K562 (cell line): Measurements from ENCODE around the gene LRRC15. TPM values are rescaled to one million over a fixed set of nuclear protein-coding genes. Genes with fewer than 3 reads are reported as not detected.

Source experiments
- CHD2 ChIP-seq: IDR thresholded peaks from 2 replicates; pipeline ENCODE4 v1.6.1; 2011; ENCODE audit warnings: low read depth, low read length
- FOXP1 ChIP-seq: sonication (generic); formaldehyde crosslinking; IDR thresholded peaks from 2 replicates; pipeline ENCODE4 v1.8.0; 2022; ENCODE audit warnings: mild to moderate bottlenecking, missing genetic modification reagents
- FOXP4 ChIP-seq: sonication (generic); formaldehyde crosslinking; IDR thresholded peaks from 2 replicates; pipeline ENCODE4 v1.8.0; 2022; ENCODE audit warnings: mild to moderate bottlenecking, missing genetic modification reagents, borderline replicate concordance
- HDAC1 ChIP-seq, 2 experiments: fragments of 450-650 bp; IDR thresholded peaks; 2 replicates each; pipeline ENCODE4 v1.6.1; 2016 to 2017; ENCODE audit warnings: inconsistent platforms in 1 of 2, mild to moderate bottlenecking in 1 of 2, moderate library complexity in 1 of 2
- MAFG ChIP-seq: fragments of 450-650 bp; conservative IDR thresholded peaks from 2 replicates; pipeline ENCODE4 v1.6.1; 2016; ENCODE audit warnings: missing genetic modification characterization, missing compliant biosample characterization
- PHF20 ChIP-seq: fragments of 450-650 bp; IDR thresholded peaks from 2 replicates; pipeline ENCODE4 v1.6.1; 2018; ENCODE audit not compliant: partially characterized antibody
- POLR2H ChIP-seq: IDR thresholded peaks from 2 replicates; pipeline ENCODE4 v1.6.1; 2016; ENCODE audit warnings: missing genetic modification characterization, low read depth, mild to moderate bottlenecking, control low read depth, missing compliant biosample characterization, moderate library complexity
- TBP ChIP-seq: optimal IDR thresholded peaks from 2 replicates; pipeline ENCODE3; 2011; ENCODE audit warnings: low read depth, low read length, improper control_type of control experiment
- ZNF133 ChIP-seq: fragments of 250-450 bp; sonication (Bioruptor Pico); IDR thresholded peaks from 2 replicates; pipeline ENCODE4 v1.4.0; 2020; ENCODE audit warnings: mild to moderate bottlenecking
- ZNF134 ChIP-seq: fragments of 250-450 bp; sonication (Bioruptor Pico); conservative IDR thresholded peaks from 2 replicates; pipeline ENCODE4 v1.4.0; 2020
- ZNF23 ChIP-seq: fragments of 250-450 bp; sonication (Bioruptor Pico); IDR thresholded peaks from 2 replicates; pipeline ENCODE4 v1.4.0; 2020; ENCODE audit warnings: mild to moderate bottlenecking
- ZNF696 ChIP-seq: fragments of 250-450 bp; sonication (Bioruptor Pico); conservative IDR thresholded peaks from 2 replicates; pipeline ENCODE4 v1.4.0; 2020; ENCODE audit warnings: mild to moderate bottlenecking, moderate library complexity
- polyA plus RNA-seq, 8 experiments: library from polyadenylated mRNA; depleted of rRNA in 4 of 8; stranded (reverse) in 5 of 8; unstranded in 3 of 8; fragments of >200 nt; fragmentation: Nextera tagmentation in 2 of 8; fragmentation: Illumina TruSeq in 1 of 8; extraction: Ambion mirVana in 2 of 8; extraction: Trizol in 1 of 8; gene quantifications; 2 replicates each; pipeline versions ENCODE4 v1.2.1 to v1.2.3, GENCODE V29; 2011 to 2014; ENCODE audit warnings: inconsistent platforms in 1 of 8, missing spikeins in 1 of 8
- total RNA-seq, 7 experiments: library from RNA; depleted of rRNA in 6 of 7; stranded (reverse); fragments of >200 nt in 6 of 7; fragmentation: Illumina TruSeq in 2 of 7; extraction: Trizol in 2 of 7; gene quantifications; 2 replicates each; pipeline versions ENCODE4 v1.2.1 to v1.2.3, GENCODE V29; 2011 to 2021; ENCODE audit warnings: low replicate concordance in 1 of 7
- TF ChIP-seq, protein P1 (sequence below), 2 experiments: fragments of 450-650 bp; IDR thresholded peaks; 2 replicates each; pipeline ENCODE4 v1.6.1; 2016; ENCODE audit warnings: mild to moderate bottlenecking in 2 of 2, borderline replicate concordance in 1 of 2, low read depth in 1 of 2, moderate library complexity in 1 of 2
- TF ChIP-seq, protein P2 (sequence below), 2 experiments: fragments of 450-650 bp in 1 of 2; IDR thresholded peaks; 2 replicates each; pipeline ENCODE4 v1.6.1; 2011 to 2017; ENCODE audit warnings: low read depth in 2 of 2, antibody characterized with exemption in 1 of 2, borderline replicate concordance in 1 of 2, low read length in 1 of 2, mild to moderate bottlenecking in 1 of 2, mixed read lengths in 1 of 2; ENCODE audit not compliant: control insufficient read depth in 1 of 2

The LRRC15 gene
- total and polyA plus RNA-seq, 9 of the 15 experiments (the other 6 are each of a cell fraction or from before 2014, with no cell fraction given) = not detected

DNA sequence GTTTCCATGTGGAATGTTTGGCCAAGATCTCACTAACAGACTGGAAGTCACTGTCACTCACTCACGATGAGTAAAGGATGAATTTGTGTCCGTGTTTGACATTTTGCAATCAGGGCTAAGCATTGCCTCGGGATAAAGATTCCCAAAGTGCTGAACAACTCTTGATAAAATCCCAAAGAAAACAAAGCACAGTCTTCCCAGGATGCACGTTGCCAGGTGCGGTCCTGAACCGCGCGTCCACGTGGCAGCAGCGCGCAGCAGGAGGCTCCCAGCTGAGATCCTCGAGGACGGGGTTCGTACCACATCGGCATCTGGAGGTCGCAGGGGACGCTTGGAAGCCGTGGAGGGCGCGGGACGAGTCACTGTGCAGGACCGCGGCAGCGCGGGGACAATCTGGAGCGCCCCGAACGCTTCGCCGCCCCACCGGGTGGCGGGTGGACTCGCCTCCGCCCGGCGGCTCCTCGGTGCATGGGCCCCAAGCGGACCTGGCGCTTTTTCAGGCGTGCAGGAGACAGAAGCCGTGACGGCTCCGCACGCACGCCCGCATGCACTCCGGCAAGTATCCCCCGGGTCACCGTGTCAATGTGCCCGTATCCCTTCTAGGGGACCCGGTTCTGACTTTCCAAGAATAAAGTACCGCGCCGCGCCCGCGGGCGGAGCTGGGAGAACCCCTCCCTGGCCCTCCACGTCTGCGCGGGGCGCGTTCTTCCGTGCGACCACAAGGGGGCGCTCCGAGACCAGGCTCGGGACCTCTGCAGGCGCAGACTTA, 36.1 kb downstream of the LRRC15 start (continued):
- TF ChIP-seq, protein P1, sequence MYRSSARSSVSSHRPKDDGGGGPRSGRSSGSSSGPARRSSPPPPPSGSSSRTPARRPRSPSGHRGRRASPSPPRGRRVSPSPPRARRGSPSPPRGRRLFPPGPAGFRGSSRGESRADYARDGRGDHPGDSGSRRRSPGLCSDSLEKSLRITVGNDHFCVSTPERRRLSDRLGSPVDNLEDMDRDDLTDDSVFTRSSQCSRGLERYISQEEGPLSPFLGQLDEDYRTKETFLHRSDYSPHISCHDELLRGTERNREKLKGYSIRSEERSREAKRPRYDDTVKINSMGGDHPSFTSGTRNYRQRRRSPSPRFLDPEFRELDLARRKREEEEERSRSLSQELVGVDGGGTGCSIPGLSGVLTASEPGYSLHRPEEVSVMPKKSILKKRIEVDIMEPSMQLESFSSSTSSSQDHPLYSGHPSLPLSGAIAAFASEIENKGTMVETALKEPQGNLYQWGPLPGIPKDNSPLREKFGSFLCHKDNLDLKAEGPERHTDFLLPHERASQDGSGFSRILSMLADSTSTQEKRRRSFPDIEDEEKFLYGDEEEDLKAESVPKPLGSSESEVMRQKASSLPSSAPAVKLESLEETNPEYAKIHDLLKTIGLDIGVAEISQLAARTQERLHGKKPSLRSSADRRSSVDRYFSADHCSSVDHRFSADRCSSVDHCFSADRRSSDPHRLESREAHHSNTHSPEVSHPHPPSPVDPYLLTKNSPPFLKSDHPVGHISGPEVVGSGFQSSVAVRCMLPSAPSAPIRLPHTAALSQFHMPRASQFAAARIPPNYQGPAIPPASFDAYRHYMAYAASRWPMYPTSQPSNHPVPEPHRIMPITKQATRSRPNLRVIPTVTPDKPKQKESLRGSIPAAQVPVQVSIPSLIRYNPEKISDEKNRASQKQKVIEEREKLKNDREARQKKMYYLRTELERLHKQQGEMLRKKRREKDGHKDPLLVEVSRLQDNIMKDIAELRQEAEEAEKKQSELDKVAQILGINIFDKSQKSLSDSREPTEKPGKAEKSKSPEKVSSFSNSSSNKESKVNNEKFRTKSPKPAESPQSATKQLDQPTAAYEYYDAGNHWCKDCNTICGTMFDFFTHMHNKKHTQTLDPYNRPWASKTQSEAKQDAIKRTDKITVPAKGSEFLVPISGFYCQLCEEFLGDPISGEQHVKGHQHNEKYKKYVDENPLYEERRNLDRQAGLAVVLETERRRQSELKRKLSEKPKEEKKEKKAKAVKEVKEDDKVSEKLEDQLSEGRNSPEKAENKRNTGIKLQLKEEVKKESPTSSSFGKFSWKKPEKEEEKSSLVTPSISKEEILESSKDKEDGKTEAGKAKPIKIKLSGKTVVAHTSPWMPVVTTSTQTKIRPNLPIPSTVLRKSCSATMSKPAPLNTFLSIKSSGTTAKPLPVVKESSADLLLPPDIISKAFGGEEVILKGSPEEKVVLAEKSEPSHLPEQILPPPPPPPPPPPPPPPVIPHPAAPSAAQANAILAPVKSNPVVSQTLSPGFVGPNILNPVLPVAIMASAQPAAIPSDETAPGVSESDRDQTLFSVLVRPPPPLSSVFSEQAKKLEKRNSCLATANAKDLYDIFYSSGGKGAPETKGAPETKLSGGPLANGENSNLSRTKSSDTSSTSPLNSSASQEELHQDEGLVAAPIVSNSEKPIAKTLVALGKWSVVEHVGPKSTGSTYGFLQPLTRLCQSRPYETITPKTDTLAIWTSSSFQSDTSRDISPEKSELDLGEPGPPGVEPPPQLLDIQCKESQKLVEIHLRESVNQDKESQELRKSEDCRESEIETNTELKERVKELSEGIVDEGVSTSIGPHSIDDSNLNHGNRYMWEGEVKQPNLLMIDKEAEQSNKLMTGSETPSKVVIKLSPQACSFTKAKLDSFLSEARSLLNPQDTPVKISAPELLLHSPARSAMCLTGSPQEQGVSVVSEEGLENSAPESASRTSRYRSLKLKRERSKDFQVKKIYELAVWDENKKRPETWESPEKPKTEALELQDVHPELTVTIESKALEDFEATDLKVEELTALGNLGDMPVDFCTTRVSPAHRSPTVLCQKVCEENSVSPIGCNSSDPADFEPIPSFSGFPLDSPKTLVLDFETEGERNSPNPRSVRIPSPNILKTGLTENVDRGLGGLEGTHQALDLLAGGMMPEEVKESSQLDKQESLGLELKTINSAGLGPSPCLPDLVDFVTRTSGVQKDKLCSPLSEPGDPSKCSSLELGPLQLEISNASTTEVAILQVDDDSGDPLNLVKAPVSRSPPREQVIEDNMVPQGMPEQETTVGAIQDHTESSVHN (IDR thresholded peaks at IDR 0.05; ENCODE audit: borderline replicate concordance in 1 of 2, low read depth in 1 of 2) = no peak
- TF ChIP-seq ZNF696 (CRISPR knock-in tag) (no peak), PHF20 (peak; percentile 41), MAFG (tag) (no peak), TBP (peak; percentile 31), ZNF134 (CRISPR knock-in tag) (no peak), FOXP4 (CRISPR knock-in tag) (peak; percentile 66; the same call in 1 of the 2 replicates), POLR2H (tag) (no peak), ZNF133 (CRISPR knock-in tag) (no peak), FOXP1 (CRISPR knock-in tag) (peak; percentile 57), CHD2 (no peak), ZNF23 (CRISPR knock-in tag) (no peak), HDAC1 (IDR thresholded peaks at IDR 0.05) (peak in 1 of 2 experiments; percentile 67; a peak in 2 of 4 replicates)
- TF ChIP-seq, protein P2, sequence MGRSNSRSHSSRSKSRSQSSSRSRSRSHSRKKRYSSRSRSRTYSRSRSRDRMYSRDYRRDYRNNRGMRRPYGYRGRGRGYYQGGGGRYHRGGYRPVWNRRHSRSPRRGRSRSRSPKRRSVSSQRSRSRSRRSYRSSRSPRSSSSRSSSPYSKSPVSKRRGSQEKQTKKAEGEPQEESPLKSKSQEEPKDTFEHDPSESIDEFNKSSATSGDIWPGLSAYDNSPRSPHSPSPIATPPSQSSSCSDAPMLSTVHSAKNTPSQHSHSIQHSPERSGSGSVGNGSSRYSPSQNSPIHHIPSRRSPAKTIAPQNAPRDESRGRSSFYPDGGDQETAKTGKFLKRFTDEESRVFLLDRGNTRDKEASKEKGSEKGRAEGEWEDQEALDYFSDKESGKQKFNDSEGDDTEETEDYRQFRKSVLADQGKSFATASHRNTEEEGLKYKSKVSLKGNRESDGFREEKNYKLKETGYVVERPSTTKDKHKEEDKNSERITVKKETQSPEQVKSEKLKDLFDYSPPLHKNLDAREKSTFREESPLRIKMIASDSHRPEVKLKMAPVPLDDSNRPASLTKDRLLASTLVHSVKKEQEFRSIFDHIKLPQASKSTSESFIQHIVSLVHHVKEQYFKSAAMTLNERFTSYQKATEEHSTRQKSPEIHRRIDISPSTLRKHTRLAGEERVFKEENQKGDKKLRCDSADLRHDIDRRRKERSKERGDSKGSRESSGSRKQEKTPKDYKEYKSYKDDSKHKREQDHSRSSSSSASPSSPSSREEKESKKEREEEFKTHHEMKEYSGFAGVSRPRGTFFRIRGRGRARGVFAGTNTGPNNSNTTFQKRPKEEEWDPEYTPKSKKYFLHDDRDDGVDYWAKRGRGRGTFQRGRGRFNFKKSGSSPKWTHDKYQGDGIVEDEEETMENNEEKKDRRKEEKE (IDR thresholded peaks at IDR 0.05; ENCODE audit: borderline replicate concordance in 1 of 2, control insufficient read depth in 1 of 2, low read depth in 2 of 2, low read length in 1 of 2) = no peak
